Endodermal cell (in vitro differentiated cells): Measurements from ENCODE around the gene OR4L1. TPM values are rescaled to one million over a fixed set of nuclear protein-coding genes. Genes with fewer than 3 reads are reported as not detected.

Source experiments
- DNase-seq: peaks from one replicate; pipeline ENCODE4 v3.0.0-alpha.2; 2017
- H3K27ac ChIP-seq: 2 replicates; pipeline ENCODE4 v1.5.1; 2013; ENCODE audit warnings: mild to moderate bottlenecking, low read depth, low read length, moderate library complexity
- H3K27me3 ChIP-seq: 2 replicates; pipeline ENCODE4 v1.6.1; 2013; ENCODE audit warnings: mild to moderate bottlenecking, low read length, moderate library complexity; ENCODE audit not compliant: insufficient read depth, control insufficient read depth, poor library complexity, severe bottlenecking
- H3K36me3 ChIP-seq: 2 replicates; pipeline ENCODE4 v1.7.0; 2013; ENCODE audit warnings: mild to moderate bottlenecking, low read length, moderate library complexity; ENCODE audit not compliant: control insufficient read depth, insufficient read depth
- H3K4me1 ChIP-seq: one replicate; pipeline ENCODE4 v1.7.0; 2013; ENCODE audit warnings: low read length; ENCODE audit not compliant: control insufficient read depth, insufficient read depth
- H3K4me3 ChIP-seq: 2 replicates; pipeline ENCODE4 v1.5.1; 2013; ENCODE audit warnings: mild to moderate bottlenecking, low read length, moderate library complexity
- H3K9ac ChIP-seq: 2 replicates; pipeline ENCODE4 v1.6.1; 2013; ENCODE audit warnings: mild to moderate bottlenecking, low read length, moderate library complexity; ENCODE audit not compliant: poor library complexity, severe bottlenecking; ENCODE audit errors: extremely low read depth
- H3K9me3 ChIP-seq: 2 replicates; pipeline ENCODE4 v1.6.1; 2013; ENCODE audit warnings: mild to moderate bottlenecking, low read length, moderate library complexity; ENCODE audit not compliant: control insufficient read depth
- H3K27ac Mint-ChIP-seq: 2 replicates; pipeline ENCODE4 v1.8.0; 2020; ENCODE audit warnings: mixed read lengths
- H3K27me3 Mint-ChIP-seq: 2 replicates; pipeline ENCODE4 v1.8.0; 2021; ENCODE audit warnings: mild to moderate bottlenecking, mixed read lengths; ENCODE audit not compliant: insufficient read depth
- H3K36me3 Mint-ChIP-seq: 2 replicates; pipeline ENCODE4 v1.8.0; 2020; ENCODE audit warnings: low read depth, mixed read lengths
- H3K4me1 Mint-ChIP-seq: 2 replicates; pipeline ENCODE4 v1.8.0; 2020; ENCODE audit warnings: mixed read lengths
- H3K4me3 Mint-ChIP-seq: 2 replicates; pipeline ENCODE4 v1.8.0; 2020; ENCODE audit warnings: mild to moderate bottlenecking, moderate library complexity, mixed read lengths
- H3K9me3 Mint-ChIP-seq: 2 replicates; pipeline ENCODE4 v1.8.0; 2020; ENCODE audit warnings: mild to moderate bottlenecking, mixed read lengths
- CTCF ChIP-seq: fragments of 200-600 bp; sonication (generic); conservative IDR thresholded peaks from 2 replicates; pipeline ENCODE4 v1.5.0; 2021; ENCODE audit warnings: antibody characterized with exemption, mild to moderate bottlenecking
- WGBS, 2 experiments: methylation state at CpG; one replicate each; pipeline versions ENCODE4 v1.1.5 to v1.1.7; 2013; ENCODE audit warnings: missing lambda C conversion rate in 2 of 2, mixed read lengths in 1 of 2; ENCODE audit not compliant: insufficient coverage in 1 of 2, insufficient read length in 1 of 2; 5-methylcytosine and 5-hydroxymethylcytosine counted together
- total RNA-seq, 2 donors: library from RNA; stranded (reverse); fragmentation: NEBNext Ultra II Directional in 1 of 2; extraction: Animal tissue kit (Norgen Biotek cat#: 25700) in 1 of 2; gene quantifications; 2 replicates in 1 of 2; 3 replicates in 1 of 2; pipeline ENCODE4 v1.2.1, GENCODE V29; 2021

The OR4L1 gene
- total RNA-seq, 2 donors from 2014 or later: not detected

- H3K9me3 ChIP-seq: peaks cover 40% of the 10 kb centered on the region
- H3K9ac ChIP-seq: no peak overlapping the region
- Mint-ChIP-seq H3K36me3 (no peaks in the 10 kb centered on the region), H3K4me1 (no peaks in the 10 kb centered on the region), H3K9me3 (peaks cover 59% of the 10 kb centered on the region), H3K27me3 (no peaks in the 10 kb centered on the region), H3K4me3 (no peak overlapping the region), H3K27ac (no peak overlapping the region)
- no peak overlapping the region for H3K27ac ChIP-seq
- no peaks in the 10 kb centered on the region for H3K36me3 ChIP-seq
- WGBS, 2 experiments: 56 to 70% methylated on average over 2 of the region's 3 CpGs
- H3K4me3 ChIP-seq: no peak overlapping the region
- TF ChIP-seq CTCF: no peak
- no peaks in the 10 kb centered on the region for H3K4me1 ChIP-seq
- no peak for DNase-seq
- no peaks in the 10 kb centered on the region for H3K27me3 ChIP-seq
Observed at GRCh38 chr14:20035449-20035848, 24.4 kb upstream of the OR4L1 start.

GRCh38 chr14:20035938-20036337 lies 23.9 kb upstream of the OR4L1 start, which contains the start of gene OR4K13:
OR4K13 (minus strand) TSS chr14:20036038; CDS start chr14:20034758, 1,280 bp downstream.
- Mint-ChIP-seq H3K27ac (no peak within 1 kb of the TSS), H3K9me3 (peaks cover 58% of the 10 kb centered on the region), H3K4me1 (no peaks in the 10 kb centered on the region), H3K36me3 (no peaks in the 10 kb centered on the region), H3K27me3 (no peaks in the 10 kb centered on the region), H3K4me3 (no peak within 1 kb of the TSS)
- peaks cover 37% of the 10 kb centered on the region for H3K9me3 ChIP-seq
- H3K4me1 ChIP-seq: no peaks in the 10 kb centered on the region
- no peak within 1 kb of the TSS for H3K4me3 ChIP-seq
- H3K27ac ChIP-seq: no peak within 1 kb of the TSS
- 76% methylated on average over 4 of the region's 4 CpGs; no CpG with 5 or more reads in 1 of the 2 experiments for WGBS, 2 experiments
- no peaks in the 10 kb centered on the region for H3K27me3 ChIP-seq
- no peak within 1 kb of the TSS for H3K9ac ChIP-seq
- no peak for TF ChIP-seq CTCF
- no peaks in the 10 kb centered on the region for H3K36me3 ChIP-seq
- no peak for DNase-seq

- Histone ChIP-seq H3K9me3 (peaks cover 60% of the 10 kb centered on the region), H3K36me3 (no peaks in the 10 kb centered on the region), H3K4me3 (no peak overlapping the region), H3K27me3 (no peaks in the 10 kb centered on the region), H3K27ac (no peak overlapping the region), H3K4me1 (no peaks in the 10 kb centered on the region), H3K9ac (no peak overlapping the region)
- WGBS, 2 experiments: 71 to 73% methylated on average over 1 to 5 of the region's 5 CpGs
- Mint-ChIP-seq H3K27ac (no peak overlapping the region), H3K4me1 (no peaks in the 10 kb centered on the region), H3K36me3 (no peaks in the 10 kb centered on the region), H3K9me3 (peaks cover 82% of the 10 kb centered on the region), H3K27me3 (no peaks in the 10 kb centered on the region), H3K4me3 (no peak overlapping the region)
- DNase-seq: no peak
- no peak for TF ChIP-seq CTCF
Observed at GRCh38 chr14:20044243-20044642, 15.6 kb upstream of the OR4L1 start.
